HG02798 (cell line): ENCODE data around the gene CFDP1.
A peak's percentile ranks its signal among the peaks of the same experiment; 100 is the strongest.

ENCODE experiments used
- ATAC-seq: cut with Tn5 transposase; IDR thresholded peaks from one replicate; pipeline ENCODE4 v1.9.1; 2021; ENCODE audit warnings: mild to moderate bottlenecking; ENCODE audit not compliant: unreplicated experiment, poor library complexity

Gene CFDP1

GRCh38 chr16:75415169-75415905 is 18.0 kb downstream of the CFDP1 start:
- no peak for ATAC-seq

GRCh38 chr16:75413951-75414350 is 19.4 kb downstream of the CFDP1 start:
- no peak for ATAC-seq

DNA sequence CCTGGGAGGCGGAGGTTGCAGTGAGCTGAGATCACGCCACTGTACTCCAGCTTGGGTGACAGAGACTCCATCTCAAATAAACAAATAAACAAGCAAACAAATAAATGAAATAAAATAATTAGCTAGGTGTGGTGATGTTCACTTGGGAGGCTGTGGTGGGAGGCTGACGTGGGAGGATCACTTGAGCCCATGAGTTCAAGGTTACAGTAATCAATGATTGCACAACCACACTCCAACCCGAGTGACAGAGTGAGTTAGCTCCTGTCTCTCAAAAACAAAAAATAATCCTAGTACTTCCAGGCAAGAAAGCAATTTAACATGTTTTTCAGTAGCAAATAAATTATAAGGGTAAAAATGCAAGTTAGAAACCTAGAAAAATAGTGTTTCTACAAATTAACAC is 26.4 kb downstream of the CFDP1 start:
- ATAC-seq: no peak

DNA sequence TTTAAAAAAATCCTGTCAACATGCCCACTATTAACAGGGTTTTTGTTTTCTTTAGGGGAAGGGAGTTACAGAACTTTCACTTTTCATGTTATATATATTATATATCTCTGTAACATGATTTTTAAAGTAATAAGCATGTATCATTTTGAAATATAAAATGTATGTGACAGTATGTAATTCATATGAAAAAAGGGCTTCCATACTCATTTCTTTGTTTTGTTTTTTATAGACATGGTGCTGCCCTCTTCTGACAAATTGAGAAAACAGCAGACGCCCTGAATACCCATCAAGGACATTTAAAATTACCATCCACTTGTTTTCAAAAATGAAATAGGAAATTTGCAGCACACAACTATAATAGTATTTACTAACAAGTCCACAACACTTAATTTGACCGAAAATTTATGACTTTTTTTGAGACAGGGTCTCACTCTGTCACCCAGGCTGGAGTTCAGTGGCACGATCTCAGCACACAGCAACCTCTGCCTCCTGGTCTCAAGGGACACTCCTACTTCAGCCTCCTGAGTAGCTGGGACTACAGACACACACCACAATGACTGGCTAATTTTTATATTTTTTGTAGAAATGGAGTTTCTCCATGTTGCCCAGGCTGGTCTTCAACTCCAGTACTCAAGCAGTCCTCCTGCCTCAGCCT is 30.4 kb downstream of the CFDP1 start:
- ATAC-seq: peak; percentile 46

DNA sequence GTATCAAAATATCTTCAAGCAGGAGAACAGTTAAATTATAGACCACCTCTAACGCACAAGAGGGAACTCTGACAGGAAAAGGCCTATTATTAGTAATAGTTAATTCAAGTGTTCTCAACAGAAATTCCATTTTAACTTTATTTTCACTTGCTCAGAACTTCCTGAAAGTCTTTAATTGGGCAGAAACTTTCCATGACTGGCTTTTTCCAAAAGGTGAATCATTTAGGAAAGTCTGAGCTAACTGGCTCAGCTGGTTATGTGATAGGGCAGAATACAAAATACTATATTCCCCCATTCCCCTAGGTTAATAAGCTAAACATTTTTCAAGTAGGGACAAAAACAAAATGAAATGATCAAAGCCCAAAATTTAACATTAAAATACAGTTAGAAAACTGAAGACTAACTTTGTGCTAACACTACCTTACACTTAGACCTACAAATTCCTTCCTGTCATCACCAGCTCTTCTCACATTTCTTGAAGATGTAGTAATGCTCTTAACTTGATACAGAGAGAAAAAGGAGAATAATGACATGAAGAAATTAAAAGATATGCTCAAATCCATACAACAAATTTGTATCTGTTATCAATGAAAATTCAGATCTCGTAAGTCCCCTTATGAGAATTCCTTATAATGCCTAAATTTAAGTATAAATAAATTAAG is 31.0 kb downstream of the CFDP1 start:
- no peak for ATAC-seq

GRCh38 chr16:75401691-75402090 is 31.6 kb downstream of the CFDP1 start:
- no peak for ATAC-seq

GRCh38 chr16:75398333-75398732 is 35.0 kb downstream of the CFDP1 start:
- ATAC-seq: no peak

- ATAC-seq: no peak
These were observed 38.4 kb downstream of the CFDP1 start for GRCh38 chr16:75394941-75395340.

DNA sequence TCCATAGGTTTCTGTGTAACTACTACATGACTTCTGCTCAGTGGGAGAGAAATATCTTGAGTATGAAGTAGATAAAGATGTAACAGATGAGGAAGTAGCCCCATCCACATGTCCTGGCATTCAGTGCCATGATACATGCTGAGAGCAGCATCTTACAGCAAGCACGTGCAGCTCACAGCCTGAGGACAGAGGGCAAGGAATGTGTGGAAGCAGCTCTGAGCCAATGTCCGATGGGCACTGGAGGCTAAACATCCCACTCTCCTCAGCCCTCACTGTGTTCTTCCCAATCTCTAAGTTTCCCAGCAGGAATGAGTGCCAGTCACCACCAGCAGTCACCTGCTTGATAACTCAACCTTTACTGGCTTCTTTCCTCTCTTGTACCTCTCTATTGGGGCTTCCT is 40.4 kb downstream of the CFDP1 start:
- no peak for ATAC-seq

DNA sequence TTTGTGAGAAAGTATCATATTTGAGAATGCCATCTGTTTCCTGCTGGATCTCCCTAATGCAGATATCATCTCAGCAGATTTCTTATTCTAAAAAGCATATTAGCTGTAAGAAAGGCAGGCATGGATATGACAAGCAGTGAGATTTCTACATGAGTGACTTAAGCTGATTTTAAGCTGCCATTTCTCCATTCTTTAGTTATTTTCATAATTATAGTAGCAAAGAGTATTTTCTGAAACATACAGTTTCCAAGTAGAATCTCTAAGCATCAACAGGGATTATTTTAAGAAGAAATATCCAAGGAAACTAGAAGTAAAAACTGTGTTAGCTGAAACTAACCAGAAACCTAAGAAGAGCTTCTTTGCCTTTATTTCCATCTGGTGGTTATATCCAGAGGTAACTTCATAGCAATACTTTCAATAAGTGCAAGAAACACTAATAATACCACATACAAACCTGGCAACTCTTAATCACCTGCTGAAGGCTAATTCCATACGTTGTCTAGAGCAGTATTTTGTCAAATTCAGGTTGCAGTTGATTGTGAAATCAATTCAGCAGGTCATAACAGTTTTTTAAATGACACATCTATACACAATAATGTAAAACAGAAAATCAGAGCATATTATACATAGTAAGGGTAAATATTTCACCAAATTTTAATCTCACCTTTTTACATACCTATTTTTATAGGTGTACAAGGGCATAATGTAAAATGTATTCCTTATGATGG is 42.2 kb downstream of the CFDP1 start:
- no peak for ATAC-seq

GRCh38 chr16:75389096-75389690 is 44.1 kb downstream of the CFDP1 start:
- ATAC-seq: no peak

GRCh38 chr16:75387951-75388350 is 45.4 kb downstream of the CFDP1 start:
- no peak for ATAC-seq

- ATAC-seq: no peak
These were observed 47.7 kb downstream of the CFDP1 start for GRCh38 chr16:75385507-75386152.

DNA sequence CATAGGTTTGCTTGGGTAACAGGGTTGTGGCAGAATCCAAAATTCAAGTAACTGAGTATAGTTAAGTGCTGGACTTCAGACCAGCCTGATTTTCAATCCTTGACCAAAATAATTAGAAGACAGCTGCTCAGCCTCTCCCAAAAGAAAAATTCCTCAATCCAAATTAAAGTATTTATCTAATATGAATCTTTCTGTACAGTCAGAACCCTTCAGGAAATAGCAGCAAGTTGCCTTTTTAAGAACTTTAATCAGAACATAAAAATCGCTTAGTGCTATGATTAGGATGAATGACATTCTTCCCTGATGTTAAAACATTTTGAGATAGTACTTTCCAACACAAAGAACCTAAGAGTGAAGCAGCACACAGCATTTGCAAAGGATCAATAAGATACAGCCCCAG is 50.2 kb downstream of the CFDP1 start:
- ATAC-seq: no peak

- no peak for ATAC-seq
These were observed 50.7 kb downstream of the CFDP1 start for GRCh38 chr16:75382611-75383010.

- no peak for ATAC-seq
These were observed 52.4 kb downstream of the CFDP1 start for GRCh38 chr16:75380870-75381269.

- ATAC-seq: peak; percentile 93
These were observed 53.1 kb downstream of the CFDP1 start for GRCh38 chr16:75379911-75380847.

GRCh38 chr16:75379339-75379738 is 54.0 kb downstream of the CFDP1 start:
- peak; percentile 51 for ATAC-seq

- ATAC-seq: no peak
These were observed 54.7 kb downstream of the CFDP1 start for GRCh38 chr16:75378616-75379015.
